ENCODE measurements around the gene SEMA5B.

SEMA5B gene

DNA sequence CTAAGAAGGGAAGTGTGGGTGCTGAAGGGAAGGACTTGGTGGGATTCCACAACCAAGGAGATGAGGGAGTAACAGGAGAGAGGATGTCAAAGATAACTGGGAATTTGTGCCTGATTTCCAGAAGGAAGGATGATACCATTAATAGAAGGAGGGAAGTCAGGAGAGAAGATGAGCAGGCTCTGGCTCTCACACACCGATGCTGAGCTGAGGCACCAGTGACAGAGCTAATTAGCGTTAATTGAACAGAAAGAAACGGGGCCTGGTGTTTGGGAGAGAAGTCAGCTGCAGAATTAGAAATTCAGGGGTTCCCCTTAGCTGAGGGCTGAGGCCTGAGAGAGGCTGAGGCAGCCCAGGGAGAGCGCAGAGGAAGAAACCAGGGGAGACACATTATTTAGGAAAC, 27.4 kb upstream of the SEMA5B start:
- no peak for DNase-seq (ENCODE audit: low spot score)

DNA sequence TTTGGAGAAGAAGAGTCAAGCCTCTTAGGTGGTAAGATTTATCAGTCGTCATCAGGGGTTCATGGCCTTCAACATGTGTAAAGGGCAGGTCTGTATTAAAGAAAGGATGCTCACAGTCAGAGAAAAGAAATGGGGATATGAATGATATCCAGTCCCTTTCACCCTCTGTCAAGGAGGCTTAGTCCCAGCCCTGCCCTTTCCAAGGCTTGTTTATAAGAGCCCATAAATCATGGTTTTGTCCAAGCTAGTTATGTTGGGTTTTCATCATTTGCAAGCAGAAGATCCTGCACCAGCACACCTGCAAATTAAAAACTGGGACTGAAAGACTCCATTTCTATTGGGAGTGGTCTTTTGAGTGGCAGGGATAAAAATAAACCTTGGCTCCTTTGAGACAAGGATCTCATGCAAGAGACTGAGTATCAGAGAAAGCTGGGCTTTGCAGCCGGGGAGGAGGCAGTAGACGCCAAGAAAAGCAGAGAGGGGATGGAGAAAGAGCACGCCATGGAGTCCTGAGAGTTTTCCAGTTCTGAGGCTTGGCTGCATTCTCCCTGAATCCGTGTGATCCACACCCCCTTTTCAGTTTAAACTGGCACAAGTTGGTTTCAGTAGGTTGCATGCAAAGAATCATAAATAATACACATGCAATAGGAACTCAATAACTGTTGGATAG, 26.7 kb upstream of the SEMA5B start:
- no peak for DNase-seq (ENCODE audit: low spot score)

DNA sequence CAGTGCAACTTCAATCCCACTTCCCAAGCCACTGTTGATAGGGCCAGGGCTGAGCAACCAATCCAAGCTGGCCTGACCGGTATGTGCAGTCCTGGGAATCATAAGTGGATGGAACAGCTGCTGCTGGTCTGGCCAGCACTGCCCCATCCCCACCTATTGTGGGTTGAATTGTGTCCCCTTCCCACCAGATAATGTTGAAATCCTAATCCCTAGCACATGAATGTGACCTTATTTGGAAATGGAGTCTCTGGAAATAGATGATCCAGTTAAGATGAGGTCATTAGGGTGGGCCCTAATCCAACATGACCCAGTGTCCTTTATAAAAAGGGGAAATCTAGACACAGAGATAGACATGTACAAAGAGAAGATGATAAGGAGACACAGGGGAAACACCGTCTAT, 25.5 kb upstream of the SEMA5B start:
- DNase-seq (ENCODE audit: low spot score): no peak

DNA sequence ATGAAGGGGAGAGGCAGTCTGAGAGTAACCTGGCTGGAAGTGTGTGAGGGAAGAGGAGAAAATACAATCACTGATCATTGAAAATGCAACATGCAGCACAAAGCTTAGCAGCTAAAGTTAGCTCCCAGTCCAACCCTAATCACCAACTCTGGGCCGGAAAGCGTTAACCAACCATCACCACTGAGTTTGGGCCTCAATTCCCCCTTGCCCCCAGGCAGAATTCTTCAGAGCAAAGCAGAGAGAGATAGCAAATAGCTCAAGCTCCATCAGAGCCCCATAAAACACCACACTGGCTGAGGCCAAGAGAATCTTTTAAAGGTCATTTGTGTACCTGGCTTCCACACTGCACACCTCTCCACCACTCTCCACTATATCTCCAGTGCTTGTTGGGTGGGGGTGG, 23.1 kb upstream of the SEMA5B start:
- no peak for DNase-seq (ENCODE audit: low spot score)

DNA sequence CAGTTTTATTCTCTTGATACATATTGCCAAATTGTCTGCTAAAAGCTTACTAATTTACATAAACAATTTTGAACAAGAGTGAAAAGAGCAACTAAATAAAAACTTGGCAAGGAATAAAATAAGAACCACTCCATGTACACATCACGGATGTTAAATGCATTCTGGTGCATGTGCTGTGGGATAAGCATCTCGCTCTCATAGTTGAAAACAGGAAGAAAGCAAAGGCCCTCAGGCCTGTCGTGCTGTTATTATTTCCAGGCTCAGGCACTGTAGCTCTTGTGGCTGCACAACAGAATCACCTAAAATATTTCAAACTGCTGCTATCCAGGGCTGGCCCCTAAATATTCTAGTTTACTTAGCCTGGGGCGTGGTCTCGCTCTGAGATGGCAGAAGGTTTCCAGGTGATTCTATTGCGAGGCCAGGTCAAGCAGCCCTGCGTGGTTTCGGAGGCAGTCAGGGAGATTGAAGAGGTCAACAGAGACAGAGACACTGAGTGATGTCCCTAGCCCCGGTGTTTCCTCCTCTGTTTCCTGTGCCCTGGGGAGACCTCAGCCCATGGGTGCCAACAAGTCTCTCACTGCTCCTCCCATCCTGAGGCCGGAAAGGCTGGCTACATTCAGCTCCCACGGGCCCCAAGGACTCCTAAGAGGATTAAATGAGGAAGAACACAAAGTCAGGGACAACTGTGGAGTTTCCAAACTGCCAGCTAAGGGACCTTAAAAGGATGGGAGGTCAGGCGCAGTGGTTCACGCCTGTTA, 21.1 kb upstream of the SEMA5B start:
- no peak for DNase-seq (ENCODE audit: low spot score)

DNA sequence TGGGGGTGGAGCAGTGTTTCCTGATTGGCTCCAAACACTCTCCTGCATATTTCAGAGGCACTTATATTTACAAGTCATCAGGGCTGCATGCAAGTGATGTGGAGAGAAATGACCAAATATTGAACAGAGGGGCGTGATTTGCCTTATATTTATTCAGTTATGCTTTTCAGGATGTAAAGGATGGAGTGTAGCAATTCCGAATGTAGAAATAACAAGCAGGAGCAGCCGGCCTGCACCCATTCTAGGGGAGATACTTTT, 19.4 kb upstream of the SEMA5B start:
- DNase-seq (ENCODE audit: low spot score): no peak

DNA sequence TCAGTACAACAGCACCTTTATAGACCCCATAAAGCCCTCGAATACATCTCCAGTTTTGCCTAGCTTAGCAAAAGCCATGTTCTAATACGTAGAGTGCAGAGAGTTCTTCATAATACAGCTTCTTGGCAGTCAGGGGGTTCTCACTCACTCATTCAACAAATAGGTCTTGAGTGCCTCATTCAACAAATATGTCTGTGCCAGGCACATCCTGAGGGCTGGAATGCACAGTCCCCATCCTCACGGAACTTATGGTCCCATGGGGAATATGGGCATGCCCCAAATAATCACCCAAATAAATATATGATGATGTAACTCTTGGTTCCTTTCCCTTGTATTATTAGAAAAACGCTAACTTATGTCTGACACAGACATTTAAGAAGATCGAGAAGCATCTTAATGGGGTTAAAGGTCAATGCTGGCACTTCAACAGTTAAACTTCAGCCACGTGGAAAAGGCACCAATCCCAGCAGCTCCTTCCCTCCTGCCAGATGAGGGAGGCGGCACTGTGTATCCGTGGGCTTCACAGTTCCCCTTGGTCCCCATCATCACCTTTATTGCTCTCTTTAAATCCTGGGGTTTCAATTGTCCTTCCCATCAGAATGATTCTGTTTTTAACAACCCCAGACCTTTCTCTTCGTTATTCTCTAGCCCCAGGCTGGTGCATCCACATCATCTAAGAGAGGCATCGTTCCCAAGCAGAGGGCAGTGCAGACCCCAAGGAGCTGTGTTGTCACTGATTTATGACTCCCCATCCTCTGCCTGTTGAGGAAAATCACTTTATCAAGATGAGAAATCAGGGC, 18.9 kb upstream of the SEMA5B start:
- DNase-seq (ENCODE audit: low spot score): no peak

DNA sequence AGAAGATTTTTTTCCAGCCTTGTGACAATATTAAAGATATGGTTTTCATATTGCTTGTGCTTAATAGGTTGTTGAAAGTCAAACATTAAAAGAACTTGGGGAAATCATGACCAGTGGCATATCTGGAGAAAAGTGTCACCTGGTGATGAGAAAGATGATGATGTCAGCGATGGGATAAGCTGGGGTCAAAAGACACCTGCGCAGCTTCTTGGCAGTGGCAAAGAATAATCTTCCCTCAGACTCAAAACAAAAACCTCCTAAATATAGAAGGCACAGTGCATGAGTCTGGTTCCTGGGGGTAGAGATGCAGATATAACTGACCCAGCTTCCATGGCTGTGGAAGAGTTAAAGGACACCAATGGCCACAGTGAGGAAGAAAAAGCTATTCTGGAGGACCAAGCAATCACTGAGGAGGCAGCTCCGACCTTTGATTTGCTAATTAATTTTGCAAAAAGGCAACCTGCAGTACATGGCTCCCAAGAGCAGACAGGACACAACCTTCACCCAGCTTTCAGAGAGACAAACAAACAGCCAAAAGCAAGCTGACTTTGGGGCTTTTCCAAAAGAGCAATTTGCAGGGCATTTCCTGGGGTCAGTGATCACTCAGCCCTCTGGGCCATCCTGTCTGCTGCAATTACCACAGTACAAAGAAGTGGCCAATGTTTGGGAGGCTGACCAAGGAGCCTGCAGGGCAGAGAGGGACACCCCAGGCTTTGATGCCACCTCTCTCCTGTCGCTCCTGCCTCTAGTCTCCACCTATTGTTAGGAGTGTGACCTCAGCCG, 17.6 kb upstream of the SEMA5B start:
- DNase-seq (ENCODE audit: low spot score): no peak

DNA sequence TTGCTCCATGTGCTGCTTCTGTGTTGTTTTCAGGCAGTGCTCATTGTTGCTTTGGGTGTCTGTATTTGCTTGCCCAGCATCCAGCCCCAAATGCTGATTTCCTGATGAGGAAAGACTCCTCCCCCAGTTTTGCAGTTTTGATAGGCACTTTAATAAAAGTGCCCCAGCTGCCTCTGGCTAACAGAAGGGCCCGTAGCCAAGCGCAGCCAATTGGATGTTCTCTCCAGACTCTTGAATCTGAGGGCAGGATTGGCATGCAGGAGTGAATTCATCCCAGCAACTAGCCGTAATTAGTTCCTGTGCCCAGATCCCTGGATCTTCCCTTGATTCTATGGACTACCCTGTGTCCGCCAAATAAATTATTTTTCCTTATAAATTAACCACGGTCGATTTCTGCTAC, 14.8 kb upstream of the SEMA5B start:
- DNase-seq (ENCODE audit: low spot score): no peak

DNA sequence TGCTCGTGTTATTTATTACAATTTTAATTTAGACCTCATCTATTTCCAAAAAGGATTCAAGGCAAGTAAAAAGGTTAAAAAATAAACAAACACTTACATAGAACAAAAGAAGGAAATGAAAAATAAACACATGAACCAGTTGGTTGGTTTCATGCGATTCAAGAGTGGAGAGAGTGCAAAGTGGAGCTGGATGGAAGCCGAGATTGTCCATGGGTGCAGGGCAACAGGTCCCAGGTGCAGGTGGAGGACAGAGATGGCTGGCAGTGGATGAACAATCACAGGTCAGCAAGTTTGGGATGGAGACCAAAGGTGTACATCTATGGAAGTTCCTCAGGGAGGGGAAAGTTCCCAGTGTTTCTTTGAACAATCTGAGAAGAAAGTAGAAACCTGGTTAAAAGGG, 11.6 kb upstream of the SEMA5B start:
- no peak for DNase-seq (ENCODE audit: low spot score)

DNA sequence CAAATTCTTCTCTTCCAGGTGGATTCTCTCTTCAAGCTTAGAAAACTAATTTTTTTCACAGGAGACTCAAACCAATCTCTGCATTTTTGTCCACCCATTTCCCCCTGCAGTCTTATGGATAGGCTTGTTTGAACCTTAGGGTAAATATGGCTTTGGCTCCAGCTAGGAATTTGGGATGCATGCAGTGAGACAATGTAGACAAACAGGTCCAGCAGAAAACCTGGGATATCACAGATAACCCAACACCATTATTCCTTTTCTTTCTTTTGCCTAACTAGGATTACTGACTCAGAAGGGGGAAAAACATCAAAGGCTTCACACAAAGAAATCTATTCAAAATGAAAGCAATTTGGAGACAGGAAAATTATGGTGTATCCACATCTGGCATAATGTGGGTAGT, 11.2 kb upstream of the SEMA5B start:
- DNase-seq (ENCODE audit: low spot score): no peak

DNA sequence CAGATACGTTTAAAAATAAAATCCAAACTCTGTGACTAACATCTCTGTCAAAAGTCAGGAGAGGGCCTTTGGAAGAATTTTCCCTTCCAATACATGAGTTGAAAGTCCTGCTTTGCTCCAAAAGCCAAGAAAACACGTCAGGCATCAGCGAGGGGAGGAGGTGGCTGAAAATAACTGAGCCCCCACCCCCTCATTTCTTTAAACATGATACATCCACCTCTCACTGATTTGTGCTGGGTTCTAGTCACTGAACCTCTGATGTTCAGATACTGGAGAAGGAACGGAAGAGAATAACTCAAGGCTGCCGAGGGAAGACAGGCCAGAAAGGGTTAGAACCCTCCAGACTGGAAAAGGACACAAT, 9.4 kb upstream of the SEMA5B start:
- DNase-seq (ENCODE audit: low spot score): no peak

DNA sequence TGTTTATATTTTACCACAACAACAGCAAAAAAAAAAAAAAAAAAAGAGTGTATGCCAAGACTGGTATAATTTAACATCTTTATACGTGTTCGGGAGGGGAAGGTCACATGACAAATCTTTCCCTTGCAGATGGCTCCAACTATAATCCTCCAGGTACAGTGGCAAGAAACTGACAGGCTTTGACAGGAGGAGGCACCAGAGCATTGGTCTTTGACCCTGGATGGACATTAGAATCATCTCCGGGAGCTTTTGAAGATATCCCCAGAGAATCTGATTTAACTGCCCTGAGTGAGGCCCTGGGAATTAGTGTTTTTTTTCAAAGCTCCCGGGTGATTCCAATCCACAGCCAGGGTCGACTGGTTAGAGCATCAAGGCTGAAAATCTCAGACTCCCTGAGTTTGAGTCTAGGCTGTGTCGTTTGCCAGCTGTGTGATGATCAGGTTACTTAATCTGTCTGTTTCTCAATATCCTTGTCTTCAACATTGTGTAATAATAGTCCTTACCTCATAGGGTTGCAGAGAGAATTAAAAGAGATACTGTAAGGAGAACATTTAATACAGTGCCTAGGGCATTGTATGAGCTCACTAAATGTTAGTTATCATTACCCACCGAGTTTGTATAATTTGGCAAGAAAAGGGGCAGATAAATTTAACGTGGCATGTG, 8.9 kb upstream of the SEMA5B start:
- no peak for DNase-seq (ENCODE audit: low spot score)

DNA sequence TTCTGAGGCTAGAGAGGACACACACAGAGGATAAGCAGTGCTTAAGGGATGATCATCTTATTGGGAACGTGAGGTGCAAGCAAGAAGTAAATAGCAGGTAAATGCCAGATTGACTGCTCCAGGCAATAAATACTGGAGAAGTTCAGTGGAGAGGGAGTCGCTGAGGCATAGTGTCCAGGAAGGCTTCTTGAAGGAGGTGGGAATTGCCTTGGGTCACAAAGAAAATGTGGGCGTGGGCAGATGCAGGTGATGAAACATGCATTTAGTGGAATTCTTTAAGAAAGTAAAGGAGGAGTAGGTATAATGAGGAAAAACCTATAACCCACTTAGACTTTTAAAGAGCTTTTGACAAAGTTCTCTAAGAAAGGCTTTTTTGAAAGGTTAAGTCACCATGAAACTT, 7.4 kb upstream of the SEMA5B start:
- no peak for DNase-seq (ENCODE audit: low spot score)

DNA sequence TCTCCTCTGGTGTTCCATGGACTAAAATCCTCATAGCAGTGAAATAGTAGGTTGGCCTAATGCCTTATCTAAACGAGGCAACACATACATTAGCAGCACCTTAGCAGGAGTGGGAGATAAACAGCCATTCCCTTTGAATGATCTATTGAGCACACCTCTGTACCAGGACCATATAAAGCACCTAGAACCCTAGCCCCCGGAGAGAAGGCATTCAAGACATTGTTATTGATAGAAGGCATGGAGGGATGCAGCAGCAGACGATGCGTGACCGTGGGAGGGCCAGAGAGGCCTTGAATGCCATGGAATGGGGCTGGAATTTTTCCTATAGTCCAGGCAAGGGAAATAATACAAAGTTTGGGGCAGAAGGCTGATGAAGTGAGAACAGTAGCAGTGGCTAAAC, 6.6 kb upstream of the SEMA5B start:
- DNase-seq (ENCODE audit: low spot score): no peak

DNA sequence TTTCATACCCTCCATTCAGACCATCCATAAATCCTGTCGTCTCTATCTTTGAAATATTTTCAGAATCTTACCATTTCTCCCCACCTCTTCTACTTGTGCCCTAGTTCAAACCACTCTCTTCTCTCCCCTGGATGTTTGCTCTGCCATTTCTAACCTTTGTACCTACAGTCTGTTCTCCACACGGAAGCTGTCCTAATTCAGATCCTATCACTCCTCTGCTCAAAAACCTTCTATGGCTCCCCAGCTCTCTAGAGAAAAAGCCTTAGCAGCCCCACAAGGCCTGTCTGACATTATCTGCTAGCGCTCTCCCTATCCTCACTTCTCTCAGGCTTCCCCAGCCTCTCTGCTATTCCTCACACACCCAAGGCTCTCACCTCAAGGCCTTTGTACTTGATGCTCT, 4.5 kb upstream of the SEMA5B start:
- no peak for DNase-seq (ENCODE audit: low spot score)

DNA sequence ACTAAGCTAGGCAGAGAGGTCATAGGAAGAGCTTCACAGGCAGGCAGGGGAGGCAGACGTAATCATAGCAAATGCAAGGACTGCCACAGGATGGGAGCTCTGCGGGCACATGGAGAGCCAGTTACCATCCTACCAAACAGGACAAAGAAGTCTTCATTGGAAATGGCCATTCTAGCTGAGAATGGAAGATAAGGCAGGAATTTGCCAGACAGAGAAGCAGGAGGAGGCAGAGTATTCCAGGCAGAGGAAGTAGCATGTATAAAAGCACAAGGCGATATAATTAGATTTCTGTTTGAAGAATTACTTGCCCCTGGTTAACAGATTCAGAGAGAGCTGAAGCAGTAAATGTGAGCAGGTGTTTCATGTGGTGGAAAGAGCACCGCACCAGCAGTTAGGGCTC, 3.5 kb upstream of the SEMA5B start:
- DNase-seq (ENCODE audit: low spot score): no peak

DNA sequence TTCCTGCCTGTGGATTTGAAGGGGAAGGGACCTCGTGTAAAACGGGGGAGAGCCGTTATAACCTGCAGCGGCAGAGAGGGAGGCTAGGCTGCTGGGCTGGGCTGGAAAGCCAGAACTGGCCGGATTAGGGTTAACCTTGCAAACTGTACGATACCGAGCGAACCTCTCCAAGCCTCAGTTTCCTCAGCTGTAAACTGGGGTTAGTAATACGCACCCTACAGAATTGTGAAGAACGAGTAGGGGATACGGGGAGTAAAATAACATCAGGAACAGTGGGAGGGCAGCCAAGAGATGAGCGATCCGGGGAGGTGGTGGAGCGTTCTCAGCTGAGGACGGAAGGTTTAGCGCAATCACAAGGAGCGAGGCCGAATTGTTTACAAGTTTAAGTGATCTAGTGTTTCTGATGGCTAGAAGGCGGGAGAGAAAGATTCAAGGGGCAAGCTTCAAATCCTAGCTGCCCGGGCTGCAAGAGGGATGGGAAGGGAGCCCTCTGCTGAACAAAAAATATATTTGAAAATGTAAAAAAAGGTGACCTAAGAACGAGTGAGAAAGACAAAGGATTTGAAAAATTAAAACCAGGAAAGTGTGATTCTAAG, 768 bp upstream of the SEMA5B start:
- peak; percentile 12 for DNase-seq (ENCODE audit: low spot score)

DNA sequence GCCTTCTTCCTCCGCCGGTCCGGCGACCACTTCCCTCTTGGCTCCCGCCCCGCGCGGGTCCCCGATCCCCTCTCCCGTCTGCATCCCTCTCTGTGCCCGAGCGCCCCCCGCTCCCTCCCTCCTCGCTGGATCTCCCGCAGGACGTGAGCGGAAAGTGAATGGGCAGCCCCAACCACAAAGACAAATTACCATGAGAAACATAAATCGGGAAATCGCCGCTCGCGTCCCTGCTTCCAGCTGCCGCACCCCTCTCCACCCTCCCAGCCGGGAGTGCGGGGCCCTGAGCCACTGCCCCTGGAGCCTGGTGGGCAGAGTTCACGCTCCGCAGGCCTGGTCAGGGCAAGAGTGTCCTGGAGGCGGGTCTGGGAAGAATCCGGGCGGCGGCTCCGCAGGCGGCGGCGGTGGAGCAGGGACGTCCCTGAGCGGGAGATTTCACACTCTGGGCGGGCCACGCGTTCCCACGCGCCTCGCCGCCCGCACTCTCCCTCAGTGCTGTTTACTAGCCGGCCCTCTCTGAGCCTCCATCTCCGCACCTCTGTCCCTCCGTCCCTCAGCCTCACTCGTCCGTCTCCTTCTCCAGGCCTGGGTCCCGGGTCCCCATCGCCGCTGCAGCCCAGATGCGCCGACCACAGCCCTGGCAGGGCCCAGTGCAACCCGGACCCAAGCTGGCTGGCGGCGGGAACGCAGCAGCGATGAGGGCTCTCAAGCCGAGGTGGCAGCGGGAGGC, 835 bp downstream of the SEMA5B start:
- no peak for DNase-seq (ENCODE audit: low spot score)

DNA sequence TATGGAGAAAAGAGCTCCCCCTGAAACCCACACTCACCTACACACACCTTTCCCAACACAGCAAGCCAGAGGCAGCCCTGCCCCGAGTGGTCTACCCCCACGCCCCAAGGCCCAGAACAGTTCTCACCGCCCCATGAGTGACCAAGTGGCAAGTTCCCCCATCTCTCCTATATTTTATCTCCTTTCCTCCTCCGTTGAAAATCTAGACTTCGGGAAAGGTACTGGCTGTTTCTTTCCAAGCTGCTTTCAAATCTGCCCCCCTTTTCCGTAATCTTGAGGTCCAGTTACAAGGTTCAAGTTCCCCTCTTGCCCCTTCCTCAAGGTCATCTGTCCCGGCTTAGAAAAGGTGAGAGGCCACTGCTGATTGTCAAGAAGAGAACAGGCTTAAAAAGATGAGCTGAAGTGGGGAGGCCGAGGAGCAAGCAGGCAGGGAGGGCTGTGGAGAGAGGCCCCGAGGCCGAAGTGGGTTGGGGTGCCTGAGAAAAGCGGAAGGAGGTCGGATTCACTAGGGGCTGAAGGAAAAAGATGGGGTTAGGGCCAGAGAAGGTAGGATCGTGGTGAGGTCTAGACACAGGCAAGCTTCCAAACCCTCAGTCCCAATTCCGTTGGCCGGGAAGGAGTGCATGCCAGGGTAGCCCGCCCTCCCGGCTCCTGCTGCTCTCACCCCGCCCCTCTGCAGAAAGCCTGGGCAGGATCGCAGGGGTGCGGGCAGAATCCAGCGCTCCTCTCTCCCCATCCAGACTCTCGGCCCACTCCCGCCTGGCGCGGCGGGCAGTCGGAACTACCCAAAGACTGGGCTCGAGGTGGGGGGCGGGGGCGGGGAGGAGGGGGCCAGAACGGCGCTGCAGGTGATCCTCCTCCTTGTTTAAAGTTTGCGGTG, 1.7 kb downstream of the SEMA5B start:
- DNase-seq (ENCODE audit: low spot score): no peak

Data from CD4-positive, alpha-beta T cell treated with Interleukin-6 at 100 ng/mL for 8 hours (primary cell).